HepG2 (cell line): ENCODE results near the gene AGAP3. TPM values are rescaled to one million over a fixed set of nuclear protein-coding genes. Genes with fewer than 3 reads are reported as not detected.

Experiments used
- ATAC-seq: fragments of 200-7000 bp; cut with Tn5 transposase; 3 replicates; pipeline ENCODE4 v1.9.1; 2020; ENCODE audit warnings: mild to moderate bottlenecking, moderate library complexity
- BruUV-seq: library from RNA; stranded (reverse); fragments of 400-500 nt; replicated peaks from 2 replicates; lab custom pipeline; 2021; lab: Mats Ljungman, UMichigan
- CTCF ChIA-PET: fragments of 300-600 bp; formaldehyde crosslinking; extraction: SDS; loops from one replicate; lab custom pipeline; 2021; ENCODE audit warnings: low total read pairs, inconsistent platforms, low intra/inter-chr PET ratio; lab: Yijun Ruan, JAX
- POLR2A ChIA-PET: fragments of 350-600 bp; sonication (Branson Sonifier 250); formaldehyde crosslinking; loops from one replicate; lab custom pipeline; 2020; ENCODE audit warnings: antibody characterized with exemption, inconsistent platforms; lab: Yijun Ruan, JAX
- DNase-seq: peaks from one replicate; pipeline ENCODE4 v3.0.0-alpha.2; 2015; ENCODE audit warnings: low spot score
- FAIRE-seq: peaks from 3 replicates; lab custom pipeline; 2011; peaks lifted over from hg19 to GRCh38; lab: Jason Lieb, UNC
- H2AFZ ChIP-seq: one replicate; pipeline ENCODE4 v1.6.1; 2011; ENCODE audit warnings: low read length, inconsistent platforms
- H3K27ac ChIP-seq: fragments of 300-600 bp; 3 replicates; pipeline ENCODE4 v1.8.0; 2011; ENCODE audit warnings: mixed run types, mild to moderate bottlenecking, mixed read lengths, low read length, inconsistent platforms; ENCODE audit not compliant: insufficient read depth; ENCODE audit errors: extremely low read length
- H3K27me3 ChIP-seq, 2 experiments: fragments of 200-600 bp in 1 of 2; 2 replicates in 1 of 2; 3 replicates in 1 of 2; pipeline versions ENCODE4 v1.6.0 to v1.8.0; 2011; ENCODE audit warnings: low read length in 2 of 2, mild to moderate bottlenecking in 2 of 2, moderate library complexity in 2 of 2, inconsistent platforms in 1 of 2; ENCODE audit not compliant: insufficient read depth in 2 of 2, control insufficient read depth in 1 of 2
- H3K36me3 ChIP-seq, 2 experiments: fragments of 200-600 bp in 1 of 2; replicated peaks in 1 of 2; 2 replicates in 1 of 2; 3 replicates in 1 of 2; pipeline versions ENCODE4 v1.5.1 to v1.8.0; 2011; ENCODE audit warnings: low read length in 2 of 2, inconsistent platforms in 1 of 2; ENCODE audit not compliant: insufficient read depth in 2 of 2, control insufficient read depth in 1 of 2
- H3K4me1 ChIP-seq: 2 replicates; pipeline ENCODE4 v1.5.1; 2012; ENCODE audit warnings: low read length, inconsistent platforms; ENCODE audit not compliant: insufficient read depth
- H3K4me2 ChIP-seq: 2 replicates; pipeline ENCODE4 v1.6.0; 2011; ENCODE audit warnings: low read depth, low read length, inconsistent platforms
- H3K4me3 ChIP-seq, 3 experiments: fragments of 200-600 bp in 1 of 3; sonication (generic), shearing (Covaris generic) in 1 of 3; replicated peaks in 1 of 3; 2 replicates each; pipeline ENCODE4 v1.5.1; 2011 to 2016; ENCODE audit warnings: low read length in 3 of 3, inconsistent platforms in 2 of 3, low read depth in 2 of 3, mild to moderate bottlenecking in 2 of 3, control low read depth in 1 of 3, mixed read lengths in 1 of 3; ENCODE audit not compliant: insufficient read depth in 1 of 3
- H3K79me2 ChIP-seq: one replicate; pipeline ENCODE4 v1.6.1; 2011; ENCODE audit warnings: low read length, inconsistent platforms; ENCODE audit not compliant: insufficient read depth
- H3K9ac ChIP-seq: 2 replicates; pipeline ENCODE4 v1.6.0; 2011; ENCODE audit warnings: mild to moderate bottlenecking, low read depth, low read length, inconsistent platforms; ENCODE audit not compliant: insufficient read depth
- H3K9me3 ChIP-seq: 2 replicates; pipeline ENCODE4 v1.5.1; 2012; ENCODE audit warnings: mild to moderate bottlenecking, low read length
- H4K20me1 ChIP-seq: 2 replicates; pipeline ENCODE4 v1.6.0; 2011; ENCODE audit warnings: inconsistent platforms, mild to moderate bottlenecking, low read length, moderate library complexity; ENCODE audit not compliant: insufficient read depth
- AGO2 ChIP-seq: fragments of 200-400 bp; formaldehyde crosslinking; optimal IDR thresholded peaks from 2 replicates; pipeline ENCODE3; 2017; ENCODE audit warnings: mild to moderate bottlenecking, low read depth, low read length, moderate library complexity
- CBX5 ChIP-seq: sonication (generic); formaldehyde crosslinking; IDR thresholded peaks from 2 replicates; pipeline ENCODE4 v1.4.0; 2020; ENCODE audit warnings: missing genetic modification reagents, borderline replicate concordance
- FOXA3 ChIP-seq: IDR thresholded peaks from 2 replicates; pipeline ENCODE4 v1.6.1; 2016; ENCODE audit warnings: missing genetic modification reagents, missing compliant biosample characterization
- FOXP4 ChIP-seq: sonication (generic); formaldehyde crosslinking; IDR thresholded peaks from 2 replicates; pipeline ENCODE4 v1.4.0; 2020; ENCODE audit warnings: missing genetic modification reagents
- MTF1 ChIP-seq: sonication (generic); formaldehyde crosslinking; IDR thresholded peaks from 2 replicates; pipeline ENCODE4 v1.5.0; 2020; ENCODE audit warnings: missing genetic modification reagents
- MXD4 ChIP-seq: IDR thresholded peaks from 2 replicates; pipeline ENCODE4 v1.6.1; 2016; ENCODE audit warnings: mild to moderate bottlenecking, missing biosample characterization, missing genetic modification reagents
- NCOA5 ChIP-seq: sonication (generic); formaldehyde crosslinking; IDR thresholded peaks from 2 replicates; pipeline ENCODE4 v1.4.0; 2020; ENCODE audit warnings: missing genetic modification reagents
- NFE2 ChIP-seq: sonication (generic); formaldehyde crosslinking; IDR thresholded peaks from 2 replicates; pipeline ENCODE4 v1.4.0; 2020; ENCODE audit warnings: missing genetic modification reagents
- SMARCC2 ChIP-seq: fragments of 450-650 bp; IDR thresholded peaks from 2 replicates; pipeline ENCODE4 v1.6.1; 2017; ENCODE audit warnings: antibody characterized with exemption, mild to moderate bottlenecking
- TOE1 ChIP-seq: sonication (generic); formaldehyde crosslinking; IDR thresholded peaks from 2 replicates; pipeline ENCODE4 v1.4.0; 2020; ENCODE audit warnings: mild to moderate bottlenecking, missing genetic modification reagents
- ZNF20 ChIP-seq: sonication (generic); formaldehyde crosslinking; IDR thresholded peaks from 2 replicates; pipeline ENCODE4 v1.4.0; 2020; ENCODE audit warnings: mild to moderate bottlenecking, moderate library complexity, missing genetic modification reagents
- ZNF432 ChIP-seq: sonication (generic); formaldehyde crosslinking; IDR thresholded peaks from 2 replicates; pipeline ENCODE4 v1.5.0; 2020; ENCODE audit warnings: missing genetic modification reagents, mild to moderate bottlenecking, borderline replicate concordance
- ZNF503 ChIP-seq: sonication (generic); formaldehyde crosslinking; IDR thresholded peaks from 2 replicates; pipeline ENCODE4 v1.4.0; 2020; ENCODE audit warnings: missing genetic modification reagents
- ZNF746 ChIP-seq: sonication (generic); formaldehyde crosslinking; IDR thresholded peaks from 2 replicates; pipeline ENCODE4 v1.8.0; 2022; ENCODE audit warnings: mild to moderate bottlenecking, missing genetic modification reagents
- ZNF792 ChIP-seq: IDR thresholded peaks from 2 replicates; pipeline ENCODE4 v1.6.1; 2016
- WGBS: methylation state at CpG from one replicate; pipeline ENCODE4 v1.1.6; 2017; ENCODE audit warnings: low lambda C conversion rate; 5-methylcytosine and 5-hydroxymethylcytosine counted together
- in situ Hi-C: cut with HindIII; loops from 2 replicates; pipeline ENCODE4 v1.10.0; 2017; ENCODE audit warnings: low pct_unique_long_range_greater_than_20kb; ENCODE audit not compliant: extremely low pct_ligation_motif_present
- intact Hi-C: fragments of 100-400 bp; cut with micrococcal nuclease; formaldehyde crosslinking; loops from one replicate; pipeline ENCODE4 v1.10.0; 2022; ENCODE audit not compliant: unreplicated experiment
- polyA plus RNA-seq, 8 experiments: library from polyadenylated mRNA; depleted of rRNA in 3 of 8; stranded (reverse) in 7 of 8; unstranded in 1 of 8; fragments of >200 nt; fragmentation: Illumina TruSeq in 4 of 8; extraction: Trizol in 4 of 8; gene quantifications; 2 replicates each; pipeline versions ENCODE4 v1.2.1 to v1.2.3, GENCODE V29; 2011 to 2016; ENCODE audit warnings: low read depth in 4 of 8, missing spikeins in 1 of 8, mixed read lengths in 1 of 8; ENCODE audit not compliant: insufficient read depth in 1 of 8
- total RNA-seq, 5 experiments: library from RNA; depleted of rRNA; stranded (reverse); fragments of >200 nt; fragmentation: Illumina TruSeq; extraction: Trizol; gene quantifications; 2 replicates each; pipeline ENCODE4 v1.2.3, GENCODE V29; 2016; ENCODE audit warnings: low read depth in 1 of 5
- TF ChIP-seq, protein P1 (sequence below): sonication (generic); formaldehyde crosslinking; IDR thresholded peaks from 2 replicates; pipeline ENCODE4 v1.8.0; 2023; ENCODE audit warnings: mild to moderate bottlenecking, missing genetic modification reagents

AGAP3 gene
- total and polyA plus RNA-seq, 2 of the 13 experiments (the other 11 are each of a cell fraction or from before 2014, with no cell fraction given), result 31.3 to 61.4 TPM

GRCh38 chr7:151130741-151131157 lies 44.5 kb downstream of the AGAP3 start:
- POLR2A ChIA-PET, result no interaction called here
- no TSS peak for BruUV-seq
- no peaks in the 10 kb centered on the region for H4K20me1 ChIP-seq
- intact Hi-C loops, result loop anchor here (10.0 kb wide), 1 partner anchor 174 kb away; no protein-coding TSS in a partner anchor
- WGBS, result 98% methylated on average over 16 of the region's 17 CpGs
- H3K79me2 ChIP-seq, result no peaks in the 10 kb centered on the region
- H3K4me3 ChIP-seq, result no peak overlapping the region
- no peaks in the 10 kb centered on the region for H3K27me3 ChIP-seq
- no peak for TF ChIP-seq NCOA5 (CRISPR knock-in tag)
- no peak for TF ChIP-seq ZNF432 (CRISPR knock-in tag)
- peak; percentile 8 for TF ChIP-seq AGO2
- TF ChIP-seq TOE1 (CRISPR knock-in tag), result no peak
- no peak for TF ChIP-seq MTF1
- TF ChIP-seq, all 625 proteins: peak for 1
- Histone ChIP-seq H3K9ac (no peak overlapping the region), H3K27ac (no peak overlapping the region), H3K4me2 (no peak overlapping the region), H3K4me1 (no peaks in the 10 kb centered on the region), H3K36me3 (peaks cover 23 to 74% of the 10 kb centered on the region in 2 experiments), H2AFZ (no peak overlapping the region), H3K9me3 (no peaks in the 10 kb centered on the region)
- in situ Hi-C loops, result no loop called here
- CTCF ChIA-PET, result no interaction called here
- DNase-seq (no peak), FAIRE-seq (no peak), ATAC-seq (no peak)

GRCh38 chr7:151131224-151131591 lies 44.9 kb downstream of the AGAP3 start:
- Histone ChIP-seq H3K4me1 (no peaks in the 10 kb centered on the region), H3K36me3 (peaks cover 25 to 78% of the 10 kb centered on the region in 2 experiments), H3K4me2 (no peak overlapping the region), H3K4me3 (no peak overlapping the region), H3K27me3 (no peaks in the 10 kb centered on the region), H3K9me3 (no peaks in the 10 kb centered on the region)
- POLR2A ChIA-PET, result no interaction called here
- WGBS, result 95% methylated on average over 9 of the region's 13 CpGs
- no TSS peak for BruUV-seq
- FAIRE-seq (no peak), ATAC-seq (no peak)
- in situ Hi-C loops, result no loop called here
- intact Hi-C loops, result loop anchor here (10.0 kb wide), 1 partner anchor 174 kb away; no protein-coding TSS in a partner anchor
- TF ChIP-seq FOXA3 (no peak), ZNF792 (CRISPR knock-in tag) (no peak), MXD4 (no peak), FOXP4 (CRISPR knock-in tag) (no peak), CBX5 (CRISPR knock-in tag) (no peak), ZNF746 (CRISPR knock-in tag) (no peak), ZNF20 (CRISPR knock-in tag) (no peak), ZNF503 (CRISPR knock-in tag) (no peak), SMARCC2 (no peak), NFE2 (CRISPR knock-in tag) (no peak)
- TF ChIP-seq, protein P1, sequence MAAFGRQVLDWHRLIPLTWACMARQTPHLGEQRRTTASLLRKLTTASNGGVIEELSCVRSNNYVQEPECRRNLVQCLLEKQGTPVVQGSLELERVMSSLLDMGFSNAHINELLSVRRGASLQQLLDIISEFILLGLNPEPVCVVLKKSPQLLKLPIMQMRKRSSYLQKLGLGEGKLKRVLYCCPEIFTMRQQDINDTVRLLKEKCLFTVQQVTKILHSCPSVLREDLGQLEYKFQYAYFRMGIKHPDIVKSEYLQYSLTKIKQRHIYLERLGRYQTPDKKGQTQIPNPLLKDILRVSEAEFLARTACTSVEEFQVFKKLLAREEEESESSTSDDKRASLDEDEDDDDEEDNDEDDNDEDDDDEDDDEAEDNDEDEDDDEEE (CRISPR knock-in tag), result no peak
- TF ChIP-seq, all 625 proteins: peak for 0
- Histone ChIP-seq H2AFZ (no peak overlapping the region), H4K20me1 (no peaks in the 10 kb centered on the region), H3K79me2 (no peaks in the 10 kb centered on the region), H3K27ac (no peak overlapping the region), H3K9ac (no peak overlapping the region)
- DNase-seq, result no peak
- CTCF ChIA-PET, result no interaction called here
